ENCODE results near the gene TMEM109. TPM values are rescaled to one million over a fixed set of nuclear protein-coding genes. Genes with fewer than 3 reads are reported as not detected.

TMEM109 gene
- total and polyA plus RNA-seq, 2 experiments from 2014 or later, result 17.4 to 17.7 TPM

DNA sequence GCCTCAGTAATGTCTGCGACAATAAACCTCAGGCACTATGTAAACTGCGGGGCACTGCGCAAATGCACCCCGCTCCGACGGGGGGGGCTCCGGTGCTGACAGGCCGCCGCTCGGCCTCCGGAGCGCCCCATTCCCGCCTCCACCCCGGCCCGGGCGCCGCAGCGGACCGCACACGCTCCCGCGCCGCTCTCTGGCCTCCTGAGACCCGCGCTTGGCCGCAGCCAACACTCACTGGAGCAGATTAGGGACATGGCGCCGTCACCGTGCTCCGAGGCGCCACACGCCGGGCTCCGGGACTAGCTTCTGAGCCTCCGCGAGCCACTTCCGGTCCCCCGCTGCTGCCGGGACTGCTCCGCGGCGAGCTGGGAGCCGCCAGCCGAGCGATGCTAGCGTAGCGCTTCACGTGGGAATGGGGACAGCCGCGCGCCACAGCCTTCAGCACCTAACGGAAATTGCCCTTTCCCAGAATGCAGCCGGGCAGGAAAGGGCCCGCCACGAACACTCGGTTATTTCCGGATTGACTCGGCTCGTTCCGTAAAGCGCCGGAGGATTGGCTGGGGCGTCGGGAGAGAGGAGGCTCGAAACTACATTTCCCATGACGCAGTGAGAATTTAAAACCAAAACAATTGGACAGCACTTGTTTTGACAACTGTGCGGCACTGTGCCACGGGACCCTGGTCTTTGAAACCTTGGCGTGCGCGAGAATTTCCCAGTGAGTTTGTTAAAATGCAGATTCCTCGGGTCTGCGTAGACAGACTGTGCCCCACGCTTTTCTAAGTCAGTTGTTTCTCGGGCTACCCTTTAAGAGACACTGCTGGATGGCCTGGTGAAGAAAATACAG, 7.6 kb upstream of the TMEM109 start, which contains the start of gene PRPF19 (continued):
- TF ChIP-seq, protein P1, sequence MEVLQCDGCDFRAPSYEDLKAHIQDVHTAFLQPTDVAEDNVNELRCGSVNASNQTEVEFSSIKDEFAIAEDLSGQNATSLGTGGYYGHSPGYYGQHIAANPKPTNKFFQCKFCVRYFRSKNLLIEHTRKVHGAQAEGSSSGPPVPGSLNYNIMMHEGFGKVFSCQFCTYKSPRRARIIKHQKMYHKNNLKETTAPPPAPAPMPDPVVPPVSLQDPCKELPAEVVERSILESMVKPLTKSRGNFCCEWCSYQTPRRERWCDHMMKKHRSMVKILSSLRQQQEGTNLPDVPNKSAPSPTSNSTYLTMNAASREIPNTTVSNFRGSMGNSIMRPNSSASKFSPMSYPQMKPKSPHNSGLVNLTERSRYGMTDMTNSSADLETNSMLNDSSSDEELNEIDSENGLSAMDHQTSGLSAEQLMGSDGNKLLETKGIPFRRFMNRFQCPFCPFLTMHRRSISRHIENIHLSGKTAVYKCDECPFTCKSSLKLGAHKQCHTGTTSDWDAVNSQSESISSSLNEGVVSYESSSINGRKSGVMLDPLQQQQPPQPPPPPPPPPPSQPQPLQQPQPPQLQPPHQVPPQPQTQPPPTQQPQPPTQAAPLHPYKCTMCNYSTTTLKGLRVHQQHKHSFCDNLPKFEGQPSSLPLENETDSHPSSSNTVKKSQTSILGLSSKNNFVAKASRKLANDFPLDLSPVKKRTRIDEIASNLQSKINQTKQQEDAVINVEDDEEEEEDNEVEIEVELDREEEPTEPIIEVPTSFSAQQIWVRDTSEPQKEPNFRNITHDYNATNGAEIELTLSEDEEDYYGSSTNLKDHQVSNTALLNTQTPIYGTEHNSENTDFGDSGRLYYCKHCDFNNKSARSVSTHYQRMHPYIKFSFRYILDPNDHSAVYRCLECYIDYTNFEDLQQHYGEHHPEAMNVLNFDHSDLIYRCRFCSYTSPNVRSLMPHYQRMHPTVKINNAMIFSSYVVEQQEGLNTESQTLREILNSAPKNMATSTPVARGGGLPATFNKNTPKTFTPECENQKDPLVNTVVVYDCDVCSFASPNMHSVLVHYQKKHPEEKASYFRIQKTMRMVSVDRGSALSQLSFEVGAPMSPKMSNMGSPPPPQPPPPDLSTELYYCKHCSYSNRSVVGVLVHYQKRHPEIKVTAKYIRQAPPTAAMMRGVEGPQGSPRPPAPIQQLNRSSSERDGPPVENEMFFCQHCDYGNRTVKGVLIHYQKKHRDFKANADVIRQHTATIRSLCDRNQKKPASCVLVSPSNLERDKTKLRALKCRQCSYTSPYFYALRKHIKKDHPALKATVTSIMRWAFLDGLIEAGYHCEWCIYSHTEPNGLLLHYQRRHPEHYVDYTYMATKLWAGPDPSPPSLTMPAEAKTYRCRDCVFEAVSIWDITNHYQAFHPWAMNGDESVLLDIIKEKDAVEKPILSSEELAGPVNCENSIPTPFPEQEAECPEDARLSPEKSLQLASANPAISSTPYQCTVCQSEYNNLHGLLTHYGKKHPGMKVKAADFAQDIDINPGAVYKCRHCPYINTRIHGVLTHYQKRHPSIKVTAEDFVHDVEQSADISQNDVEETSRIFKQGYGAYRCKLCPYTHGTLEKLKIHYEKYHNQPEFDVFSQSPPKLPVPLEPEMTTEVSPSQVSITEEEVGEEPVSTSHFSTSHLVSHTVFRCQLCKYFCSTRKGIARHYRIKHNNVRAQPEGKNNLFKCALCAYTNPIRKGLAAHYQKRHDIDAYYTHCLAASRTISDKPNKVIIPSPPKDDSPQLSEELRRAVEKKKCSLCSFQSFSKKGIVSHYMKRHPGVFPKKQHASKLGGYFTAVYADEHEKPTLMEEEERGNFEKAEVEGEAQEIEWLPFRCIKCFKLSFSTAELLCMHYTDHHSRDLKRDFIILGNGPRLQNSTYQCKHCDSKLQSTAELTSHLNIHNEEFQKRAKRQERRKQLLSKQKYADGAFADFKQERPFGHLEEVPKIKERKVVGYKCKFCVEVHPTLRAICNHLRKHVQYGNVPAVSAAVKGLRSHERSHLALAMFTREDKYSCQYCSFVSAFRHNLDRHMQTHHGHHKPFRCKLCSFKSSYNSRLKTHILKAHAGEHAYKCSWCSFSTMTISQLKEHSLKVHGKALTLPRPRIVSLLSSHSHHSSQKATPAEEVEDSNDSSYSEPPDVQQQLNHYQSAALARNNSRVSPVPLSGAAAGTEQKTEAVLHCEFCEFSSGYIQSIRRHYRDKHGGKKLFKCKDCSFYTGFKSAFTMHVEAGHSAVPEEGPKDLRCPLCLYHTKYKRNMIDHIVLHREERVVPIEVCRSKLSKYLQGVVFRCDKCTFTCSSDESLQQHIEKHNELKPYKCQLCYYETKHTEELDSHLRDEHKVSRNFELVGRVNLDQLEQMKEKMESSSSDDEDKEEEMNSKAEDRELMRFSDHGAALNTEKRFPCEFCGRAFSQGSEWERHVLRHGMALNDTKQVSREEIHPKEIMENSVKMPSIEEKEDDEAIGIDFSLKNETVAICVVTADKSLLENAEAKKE (CRISPR knock-in tag; IDR thresholded peaks at IDR 0.05), result no peak
- TF ChIP-seq NANOG (IDR thresholded peaks at IDR 0.05; ENCODE audit: borderline replicate concordance) (no peak), POLR2AphosphoS5 (IDR thresholded peaks at IDR 0.05; ENCODE audit: low read depth) (peak; percentile 89), EZH2phosphoT487 (IDR thresholded peaks at IDR 0.05; ENCODE audit: unreplicated experiment) (no peak)
- TF ChIP-seq, protein P2, sequence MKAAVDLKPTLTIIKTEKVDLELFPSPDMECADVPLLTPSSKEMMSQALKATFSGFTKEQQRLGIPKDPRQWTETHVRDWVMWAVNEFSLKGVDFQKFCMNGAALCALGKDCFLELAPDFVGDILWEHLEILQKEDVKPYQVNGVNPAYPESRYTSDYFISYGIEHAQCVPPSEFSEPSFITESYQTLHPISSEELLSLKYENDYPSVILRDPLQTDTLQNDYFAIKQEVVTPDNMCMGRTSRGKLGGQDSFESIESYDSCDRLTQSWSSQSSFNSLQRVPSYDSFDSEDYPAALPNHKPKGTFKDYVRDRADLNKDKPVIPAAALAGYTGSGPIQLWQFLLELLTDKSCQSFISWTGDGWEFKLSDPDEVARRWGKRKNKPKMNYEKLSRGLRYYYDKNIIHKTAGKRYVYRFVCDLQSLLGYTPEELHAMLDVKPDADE (IDR thresholded peaks at IDR 0.05), result peak; percentile 91

DNA sequence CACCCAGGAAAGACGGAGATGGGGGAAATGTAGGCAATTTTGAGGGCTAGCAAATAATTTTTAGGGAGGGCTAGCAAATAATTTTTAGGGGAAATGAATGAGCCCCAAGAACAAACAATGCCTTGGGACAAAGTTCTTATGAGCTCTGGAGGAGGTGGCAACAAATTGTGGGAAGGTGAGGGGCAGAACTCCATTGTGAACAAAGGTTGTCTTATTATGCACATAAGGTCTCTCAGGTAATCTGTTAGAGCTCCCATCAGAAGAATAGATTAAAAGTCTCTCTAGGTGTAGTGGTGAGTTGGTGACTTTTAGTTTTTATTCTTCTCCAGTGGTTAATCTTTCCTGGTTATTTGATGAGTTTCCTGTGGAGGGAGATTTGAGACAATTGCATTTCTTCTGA, 5.2 kb upstream of the TMEM109 start:
- no peak for ATAC-seq
- H3F3A ChIP-seq (replicated peaks; ENCODE audit: low read depth), result peaks cover 5% of the 10 kb centered on the region; the same call in 1 of the 2 replicates
- H3K36me3 ChIP-seq (ENCODE audit: insufficient read depth), result no peaks in the 10 kb centered on the region
- H3K4me2 ChIP-seq, result no peak overlapping the region
- H4K20me1 ChIP-seq (replicated peaks; ENCODE audit: insufficient read depth), result peaks cover 15% of the 10 kb centered on the region
- Mint-ChIP-seq H3K9me3 (no peaks in the 10 kb centered on the region), H3K27ac (no peak overlapping the region), H3K4me1 (peaks cover 33% of the 10 kb centered on the region), H3K36me3 (ENCODE audit: low read depth) (no peaks in the 10 kb centered on the region; the same call in 2 of the 3 replicates), H3K27me3 (ENCODE audit: insufficient read depth, low read depth, poor library complexity) (no peaks in the 10 kb centered on the region), H3K4me3 (no peak overlapping the region)
- peaks cover 23% of the 10 kb centered on the region for H3K79me2 ChIP-seq (replicated peaks; ENCODE audit: insufficient read depth)
- no peak overlapping the region for H3K27ac ChIP-seq (ENCODE audit: low read depth)
- H3K9me2 ChIP-seq (ENCODE audit: insufficient read depth), result no peaks in the 10 kb centered on the region
- H2AFZ ChIP-seq, result no peak overlapping the region
- H3K4me1 ChIP-seq (ENCODE audit: insufficient read depth), result peaks cover 19% of the 10 kb centered on the region
- DNase-seq (ENCODE audit: low spot score), result no peak
- no peaks in the 10 kb centered on the region for H3K27me3 ChIP-seq (ENCODE audit: insufficient read depth)
- H3K4me3 ChIP-seq, result no peak overlapping the region
- no peak for TF ChIP-seq CREB1 (CRISPR knock-in tag; IDR thresholded peaks at IDR 0.05; ENCODE audit: low read depth)
- no peak for TF ChIP-seq POLR2AphosphoS5 (IDR thresholded peaks at IDR 0.05; ENCODE audit: low read depth)
- TF ChIP-seq ZNF331 (CRISPR knock-in tag; IDR thresholded peaks at IDR 0.05; ENCODE audit: low read depth), result no peak
- TF ChIP-seq EZH2 (IDR thresholded peaks at IDR 0.05; ENCODE audit: low read depth, unreplicated experiment), result no peak
- TF ChIP-seq JUNB (IDR thresholded peaks at IDR 0.05; ENCODE audit: unreplicated experiment), result no peak

All from GM23338 (cell line).